ENCODE measurements around the gene CYP2W1. TPM values are rescaled to one million over a fixed set of nuclear protein-coding genes. Genes with fewer than 3 reads are reported as not detected.
A peak's percentile ranks its signal among the peaks of the same experiment; 100 is the strongest.
"Not testable (repeated sequence)": the region's sequence is repeated elsewhere in the genome, so short reads cannot be mapped to it uniquely, and the experiment has no call there.

Gene CYP2W1
- total RNA-seq, 1 donor from 2014 or later = not detected

- no peak for TF ChIP-seq CTCF (IDR thresholded peaks at IDR 0.05)
- Histone ChIP-seq H3K4me1 (peaks cover 13 to 19% of the 10 kb centered on the region in 2 donors), H3K9me3 (no peaks in the 10 kb centered on the region), H3K27me3 (no peaks in the 10 kb centered on the region), H3K36me3 (no peaks in the 10 kb centered on the region), H3K4me3 (no peak overlapping the region), H3K27ac (no peak overlapping the region)
- peak in 1 of 2 donors; percentile 53 for DNase-seq (ENCODE audit: low spot score in 2 of 2)
- intact Hi-C loops (cut with DNase I) = loop anchor here (10.0 kb wide), 1 partner anchor 166 kb away; no protein-coding TSS in a partner anchor
Observed at GRCh38 chr7:960269-960871, 22.6 kb upstream of the CYP2W1 start.

- not testable (repeated sequence) for H3K4me3 ChIP-seq, H3K36me3 ChIP-seq, H3K9me3 ChIP-seq, H3K27me3 ChIP-seq, H3K27ac ChIP-seq
- peak in 1 of 2 donors; percentile 52 for DNase-seq (ENCODE audit: low spot score in 2 of 2)
- intact Hi-C loops (cut with DNase I) = loop anchor here (10.0 kb wide), 1 partner anchor 166 kb away; no protein-coding TSS in a partner anchor
- H3K4me1 ChIP-seq = peaks cover 17 to 25% of the 10 kb centered on the region in 2 donors
Observed at GRCh38 chr7:960972-961371, 22.0 kb upstream of the CYP2W1 start.

DNA sequence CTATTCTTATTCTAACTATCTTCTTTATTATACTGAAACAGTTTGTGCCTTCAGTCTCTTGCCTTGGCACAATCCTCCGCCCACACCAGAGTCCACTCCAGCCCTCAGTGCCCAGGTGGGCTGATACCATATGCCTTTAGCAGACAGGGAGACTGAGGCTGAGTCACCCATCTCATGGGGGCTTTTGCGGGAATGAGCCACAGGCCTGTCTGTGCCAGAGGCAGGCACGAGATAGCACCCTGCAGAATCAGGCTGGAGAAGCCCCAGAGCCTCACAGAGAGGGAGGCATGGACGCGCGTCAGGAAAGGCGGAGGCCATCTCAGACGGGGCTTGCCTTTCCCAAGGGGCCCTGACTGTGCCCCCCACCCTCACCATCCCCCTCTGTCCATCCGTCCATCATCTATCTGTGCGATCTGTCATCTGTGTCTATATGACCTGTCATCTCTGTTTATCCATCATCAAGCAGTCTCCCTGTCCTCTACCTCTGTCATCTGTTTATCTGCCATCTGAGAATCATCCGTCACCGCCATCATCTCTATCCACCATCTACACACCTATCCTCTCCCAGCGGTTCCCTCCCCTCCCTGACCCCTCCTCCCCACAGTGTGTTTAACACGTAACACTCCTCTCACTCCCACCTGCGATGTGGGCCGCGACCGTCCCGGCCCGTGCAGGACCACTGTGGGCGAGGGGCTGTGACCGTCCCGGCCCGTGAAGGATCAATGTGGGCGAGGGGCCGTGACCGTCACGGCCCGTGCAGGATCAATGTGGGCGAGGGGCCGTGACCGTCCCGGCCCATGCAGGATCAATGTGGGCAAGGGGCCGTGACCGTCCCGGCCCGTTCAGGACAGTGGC, 21.2 kb upstream of the CYP2W1 start:
- intact Hi-C loops (cut with DNase I) = loop anchor here (10.0 kb wide), 1 partner anchor 167 kb away; no protein-coding TSS in a partner anchor
- Histone ChIP-seq H3K4me1 (peaks cover 17 to 28% of the 10 kb centered on the region in 2 donors), H3K27ac (no peak overlapping the region), H3K27me3 (no peaks in the 10 kb centered on the region), H3K4me3 (no peak overlapping the region), H3K36me3 (no peaks in the 10 kb centered on the region), H3K9me3 (no peaks in the 10 kb centered on the region)
- TF ChIP-seq CTCF (IDR thresholded peaks at IDR 0.05) = no peak
- DNase-seq (ENCODE audit: low spot score in 2 of 2) = peak in 1 of 2 donors; percentile 42

GRCh38 chr7:962401-963081, 20.4 kb upstream of the CYP2W1 start:
- Histone ChIP-seq H3K4me1 (peaks cover 17 to 28% of the 10 kb centered on the region in 2 donors), H3K36me3 (peaks cover 5 to 7% of the 10 kb centered on the region in 2 donors), H3K9me3 (no peaks in the 10 kb centered on the region), H3K27ac (no peak overlapping the region), H3K4me3 (no peak overlapping the region), H3K27me3 (no peaks in the 10 kb centered on the region)
- intact Hi-C loops (cut with DNase I) = loop anchor here (10.0 kb wide), 1 partner anchor 168 kb away; no protein-coding TSS in a partner anchor
- peak in 1 of 2 donors; percentile 58 for DNase-seq (ENCODE audit: low spot score in 2 of 2)
- TF ChIP-seq CTCF (IDR thresholded peaks at IDR 0.05) = no peak

DNA sequence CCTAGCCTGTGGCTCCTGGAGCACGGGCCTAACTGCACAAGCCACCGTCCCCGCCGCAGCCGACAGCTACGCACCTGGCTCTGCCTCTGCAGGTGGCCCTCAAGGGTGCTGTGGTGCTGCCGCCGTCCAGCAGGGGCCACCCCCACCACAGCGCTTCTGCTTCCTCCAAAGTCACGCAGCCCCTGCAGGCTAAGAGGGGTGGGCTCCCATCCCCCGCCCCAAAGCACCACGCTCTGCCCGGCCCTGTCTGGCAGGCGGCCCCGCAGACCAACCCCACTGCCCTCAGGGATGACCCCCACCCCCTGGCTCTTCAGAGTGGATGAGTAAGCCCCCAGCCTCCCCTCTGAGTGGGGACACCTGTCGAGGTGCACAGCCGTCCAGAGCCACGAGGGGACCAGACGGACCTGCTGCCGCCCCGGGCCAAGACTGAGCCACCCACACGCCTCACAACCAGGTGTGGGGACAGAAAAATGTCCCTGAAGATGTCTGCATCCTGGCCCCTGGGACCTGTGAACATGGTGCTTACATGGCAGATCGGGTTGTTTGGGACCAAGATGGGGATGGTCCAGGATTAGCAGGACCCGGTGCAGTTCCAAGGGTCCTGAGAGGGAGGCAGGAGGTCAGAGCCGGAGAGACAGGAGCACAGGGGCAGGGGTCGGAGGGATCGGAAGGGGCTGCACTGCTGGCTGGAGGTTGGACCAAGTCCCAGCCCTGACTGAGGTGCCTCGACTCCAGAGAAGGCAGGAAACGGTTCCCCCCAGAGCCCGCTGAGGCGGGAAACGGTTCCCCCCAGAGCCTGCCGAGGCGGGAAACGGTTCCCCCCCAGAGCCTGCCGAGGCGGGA, 19.5 kb upstream of the CYP2W1 start:
- intact Hi-C loops (cut with DNase I) = loop anchor here (10.0 kb wide), 1 partner anchor 169 kb away; no protein-coding TSS in a partner anchor
- H3K4me1 ChIP-seq = peaks cover 17 to 28% of the 10 kb centered on the region in 2 donors
- H3K9me3 ChIP-seq = no peaks in the 10 kb centered on the region
- H3K27me3 ChIP-seq = no peaks in the 10 kb centered on the region
- peak in 1 of 3 experiments; percentile 7 for TF ChIP-seq CTCF (IDR thresholded peaks at IDR 0.05)
- no peak overlapping the region for H3K4me3 ChIP-seq
- H3K36me3 ChIP-seq = peaks cover 14 to 16% of the 10 kb centered on the region in 2 donors
- H3K27ac ChIP-seq = peak overlapping the region; percentile 81 to 87
- DNase-seq (ENCODE audit: low spot score in 2 of 2) = peak in 1 of 2 donors; percentile 63

Data from ascending aorta (tissue), 2 donors.